ENCODE measurements around the gene MMP8.
"Not testable (repeated sequence)": the region's sequence is repeated elsewhere in the genome, so short reads cannot be mapped to it uniquely, and the experiment has no call there.

Gene MMP8, protein sequence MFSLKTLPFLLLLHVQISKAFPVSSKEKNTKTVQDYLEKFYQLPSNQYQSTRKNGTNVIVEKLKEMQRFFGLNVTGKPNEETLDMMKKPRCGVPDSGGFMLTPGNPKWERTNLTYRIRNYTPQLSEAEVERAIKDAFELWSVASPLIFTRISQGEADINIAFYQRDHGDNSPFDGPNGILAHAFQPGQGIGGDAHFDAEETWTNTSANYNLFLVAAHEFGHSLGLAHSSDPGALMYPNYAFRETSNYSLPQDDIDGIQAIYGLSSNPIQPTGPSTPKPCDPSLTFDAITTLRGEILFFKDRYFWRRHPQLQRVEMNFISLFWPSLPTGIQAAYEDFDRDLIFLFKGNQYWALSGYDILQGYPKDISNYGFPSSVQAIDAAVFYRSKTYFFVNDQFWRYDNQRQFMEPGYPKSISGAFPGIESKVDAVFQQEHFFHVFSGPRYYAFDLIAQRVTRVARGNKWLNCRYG

DNA sequence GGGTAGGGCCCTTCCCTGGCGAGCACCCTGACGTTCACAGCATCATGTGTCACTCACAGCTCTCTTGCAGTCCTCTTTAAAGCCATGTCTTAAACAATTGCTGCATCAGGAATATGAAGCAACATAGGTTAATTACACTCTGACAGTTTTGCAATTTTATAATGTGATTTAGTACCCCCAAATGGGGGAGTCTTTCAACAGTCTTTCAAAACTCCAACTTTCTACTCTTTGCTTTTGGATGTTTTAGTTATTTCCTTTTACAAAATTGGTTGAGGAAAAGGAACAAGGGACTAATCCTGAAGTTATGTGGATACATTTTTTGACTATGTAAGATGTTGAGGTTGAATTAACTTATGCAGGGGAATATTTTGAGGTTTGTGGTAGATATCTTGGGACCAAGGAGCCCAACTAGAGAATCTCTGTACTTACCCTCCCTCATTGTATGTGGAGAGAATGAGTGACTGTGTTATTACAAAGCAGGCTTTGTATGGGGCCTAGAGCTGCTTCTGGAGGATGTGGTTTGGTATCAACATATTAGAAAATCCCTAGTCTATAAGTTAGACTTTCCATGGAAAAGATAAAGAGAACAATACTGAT lies at the start of gene MMP8:
MMP8 (minus strand) TSS at position 51 of the 597 bp plus-strand sequence. CDS start 99 bp downstream, outside the sequence.
- no peak for DNase-seq

DNA sequence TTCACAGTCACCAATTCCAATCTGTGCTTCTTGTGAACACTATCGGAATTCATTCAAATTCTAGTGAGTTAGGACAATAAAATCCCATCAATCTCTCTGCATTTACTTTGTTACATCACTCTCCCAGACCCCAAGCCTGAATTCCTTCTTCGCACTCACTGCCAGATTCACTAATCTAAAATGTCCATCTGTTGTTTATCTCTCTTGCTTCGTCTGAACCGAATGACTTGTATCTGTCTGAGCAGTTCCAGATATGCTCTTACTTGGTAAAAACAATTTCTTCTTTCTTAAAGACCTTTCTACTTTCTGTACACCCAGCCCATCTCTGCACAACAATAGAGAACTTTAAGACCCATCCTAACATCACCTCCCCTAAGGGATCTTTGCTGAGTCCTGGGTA lies 48.6 kb upstream of the MMP8 start:
- no peak for DNase-seq

DNA sequence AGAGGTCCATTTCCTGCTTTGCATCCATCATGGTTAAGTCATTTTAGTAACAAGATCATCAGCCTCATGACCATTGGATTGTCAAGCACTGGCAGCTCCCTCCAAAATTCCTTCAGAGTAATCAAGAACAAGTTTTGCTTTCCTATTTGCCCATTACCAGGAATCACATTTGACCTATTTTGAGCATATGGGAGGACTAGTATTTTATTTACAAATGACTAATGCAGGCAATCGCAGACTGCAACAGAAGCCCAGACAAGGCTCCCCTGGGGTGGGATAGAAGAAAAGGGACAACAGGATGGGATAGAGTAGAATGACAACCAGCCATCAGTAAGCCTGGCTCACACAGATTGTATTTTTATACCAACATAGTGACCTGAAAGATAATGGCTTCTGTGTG lies 46.6 kb upstream of the MMP8 start:
- no peak for DNase-seq

DNA sequence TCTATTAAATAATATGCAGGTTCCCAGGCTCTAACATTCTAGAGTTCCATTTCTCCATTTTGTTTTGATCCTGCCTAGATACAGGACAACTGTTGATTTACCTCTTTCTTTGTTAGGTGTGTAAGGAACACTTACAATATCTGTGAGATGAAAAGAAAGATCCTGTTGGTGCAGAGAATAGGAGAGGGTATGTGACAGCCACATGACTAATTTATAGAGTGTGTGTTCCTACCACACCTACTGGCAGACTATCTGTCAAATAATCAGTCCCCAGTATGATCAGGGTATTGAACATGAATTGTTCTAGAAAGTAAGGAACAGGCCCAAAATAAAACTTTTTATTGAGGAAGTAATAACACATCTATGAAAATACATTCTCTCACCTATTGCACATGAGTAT lies 45.4 kb upstream of the MMP8 start:
- no peak for DNase-seq

DNA sequence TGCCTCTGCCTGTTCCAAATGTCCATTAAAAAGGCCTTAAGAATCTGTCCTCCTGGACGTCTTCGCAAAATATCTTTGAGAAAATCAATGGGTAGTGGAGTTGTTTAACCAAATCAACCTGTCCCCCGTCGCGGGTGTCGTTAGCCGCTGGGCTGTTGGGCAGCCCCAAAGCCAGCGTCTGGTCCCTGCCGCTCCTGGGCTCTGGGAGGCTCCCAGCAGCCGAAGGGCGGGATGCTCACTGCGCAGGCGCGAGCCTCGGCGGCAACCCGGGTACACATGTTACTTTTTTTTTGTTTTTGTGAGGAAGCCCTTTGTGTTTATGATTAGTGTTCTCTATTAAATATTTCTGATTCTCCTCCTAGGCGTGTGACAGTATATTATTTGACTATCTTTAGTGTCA lies 43.0 kb upstream of the MMP8 start:
- DNase-seq: no peak

DNA sequence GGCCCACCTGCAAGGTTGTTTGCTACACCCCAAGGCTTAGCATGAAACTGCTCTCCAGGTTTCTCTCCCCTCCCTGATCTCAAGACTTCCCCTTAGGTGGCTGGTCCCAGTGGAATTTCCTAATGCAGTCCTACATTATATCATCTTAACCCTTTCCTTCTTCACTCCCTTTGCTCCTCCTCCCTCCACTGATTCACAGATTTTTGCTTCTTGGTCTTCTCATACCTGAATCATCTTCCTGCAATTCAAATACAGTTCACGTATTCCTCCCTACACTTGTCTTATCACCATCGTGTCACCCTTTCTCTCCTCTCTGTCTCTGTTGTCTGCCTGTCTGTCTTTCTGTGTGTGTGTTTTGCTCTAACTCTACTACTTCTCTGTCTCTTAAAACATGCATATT lies 38.7 kb upstream of the MMP8 start:
- no peak for DNase-seq

DNA sequence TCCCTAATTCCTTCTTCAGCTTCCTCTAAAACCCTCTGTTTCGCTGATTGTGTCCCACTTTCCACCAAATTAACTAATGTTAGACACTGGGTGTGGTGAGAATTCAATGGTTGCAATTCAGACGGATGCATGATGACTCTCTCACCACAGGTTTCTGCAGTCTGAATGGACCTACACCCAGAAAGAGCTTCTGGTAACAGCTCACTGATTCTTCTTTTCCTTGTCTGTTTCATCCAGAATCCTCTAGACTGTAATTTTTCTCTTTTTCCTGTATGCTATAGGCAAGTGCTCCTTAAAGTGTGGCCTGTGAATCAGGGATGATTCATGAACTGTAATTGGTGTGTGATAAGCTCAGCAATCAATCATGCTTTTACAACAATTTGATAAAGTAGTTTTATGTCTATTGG lies 37.6 kb upstream of the MMP8 start:
- no peak for DNase-seq

DNA sequence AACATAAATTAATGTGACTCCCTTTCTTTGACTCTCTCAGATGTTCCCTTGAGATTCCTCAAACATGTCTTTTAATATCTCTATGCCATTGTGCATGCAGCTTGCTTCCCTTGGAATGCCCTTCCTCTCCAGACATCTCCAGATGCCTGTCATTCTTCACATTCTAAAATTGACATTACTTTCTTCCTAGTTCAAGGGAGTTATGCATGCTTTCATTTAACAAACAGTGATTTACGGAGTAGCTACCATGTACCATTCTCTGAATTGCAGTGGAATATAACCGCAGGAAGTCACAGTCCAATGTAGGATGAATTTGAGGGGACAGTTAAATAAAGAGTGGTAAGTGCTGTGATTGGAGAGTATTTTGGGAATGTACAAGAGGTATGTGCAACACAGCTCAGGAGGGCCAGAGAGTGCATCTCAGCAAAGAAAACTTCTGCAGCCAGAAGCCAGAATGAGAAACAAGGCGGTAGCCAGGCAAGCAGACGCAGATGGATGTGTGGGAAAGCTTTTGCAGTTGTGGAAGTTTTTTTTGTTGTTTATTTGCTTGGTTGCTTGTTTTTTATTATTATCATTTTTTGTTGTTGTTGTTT lies 37.0 kb upstream of the MMP8 start:
- no peak for DNase-seq

DNA sequence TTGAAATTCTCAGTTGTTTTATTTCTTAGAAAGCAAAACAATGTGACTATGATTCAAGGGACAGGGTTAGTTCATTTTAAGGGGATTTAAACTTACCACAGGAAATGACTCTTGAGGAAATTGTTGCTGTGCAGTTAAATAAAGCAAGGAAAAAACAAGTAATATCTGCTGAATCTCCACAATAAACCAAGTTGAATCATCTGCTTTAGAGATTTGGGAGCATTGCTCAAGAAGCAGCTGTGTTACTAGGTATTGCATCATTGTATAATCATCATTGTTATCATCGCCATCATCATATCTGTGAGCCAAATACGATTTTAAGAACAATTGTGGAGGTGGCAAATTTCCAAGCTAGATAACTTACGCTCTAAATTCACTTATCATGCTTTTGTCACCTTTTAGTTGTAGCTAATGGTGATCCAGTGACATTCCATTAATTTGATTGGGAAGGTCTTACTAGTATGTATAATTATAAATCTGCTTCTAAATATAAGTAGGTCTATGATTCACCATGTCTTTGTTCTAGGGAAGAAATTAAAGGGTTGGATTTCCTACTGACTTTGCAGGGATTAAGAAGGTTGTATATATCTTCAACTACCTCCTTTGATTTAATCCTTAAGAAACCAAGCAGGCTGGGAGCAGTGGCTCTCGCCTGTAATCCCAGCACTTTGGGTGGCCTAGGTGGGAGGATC lies 35.7 kb upstream of the MMP8 start:
- no peak for DNase-seq

DNA sequence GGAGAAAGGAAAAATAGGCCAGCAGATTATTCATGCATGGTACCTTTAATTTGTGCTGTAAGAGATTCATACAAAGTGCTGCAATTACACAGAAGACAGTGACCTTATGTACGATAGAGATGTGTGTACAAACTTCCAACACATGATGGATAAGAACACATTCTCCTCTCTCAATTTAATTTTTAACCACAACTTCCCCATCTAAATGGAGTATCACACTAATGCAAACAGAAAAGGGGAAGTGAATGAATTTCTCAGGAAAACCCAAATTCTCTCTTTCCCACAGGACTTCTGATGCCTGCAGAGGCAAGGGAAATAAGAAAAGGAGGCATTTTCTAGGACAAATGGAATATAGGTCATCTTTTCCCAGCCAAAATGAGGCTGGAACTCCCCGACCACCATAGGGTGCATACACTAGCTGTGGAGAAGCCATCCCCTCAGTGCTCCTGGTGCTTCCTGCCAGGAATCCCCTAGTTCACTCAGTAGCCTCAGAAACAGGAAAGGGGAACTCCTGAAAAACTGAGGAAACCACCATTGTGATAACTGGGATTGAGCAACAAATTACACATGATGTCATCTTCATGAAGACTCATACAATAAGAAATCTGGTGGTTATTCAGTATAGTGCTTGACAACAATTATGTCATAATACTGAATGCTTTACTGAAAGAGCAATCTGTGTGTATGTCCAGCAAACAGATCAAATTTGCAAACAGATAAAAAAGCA lies 33.2 kb upstream of the MMP8 start:
- DNase-seq: no peak

DNA sequence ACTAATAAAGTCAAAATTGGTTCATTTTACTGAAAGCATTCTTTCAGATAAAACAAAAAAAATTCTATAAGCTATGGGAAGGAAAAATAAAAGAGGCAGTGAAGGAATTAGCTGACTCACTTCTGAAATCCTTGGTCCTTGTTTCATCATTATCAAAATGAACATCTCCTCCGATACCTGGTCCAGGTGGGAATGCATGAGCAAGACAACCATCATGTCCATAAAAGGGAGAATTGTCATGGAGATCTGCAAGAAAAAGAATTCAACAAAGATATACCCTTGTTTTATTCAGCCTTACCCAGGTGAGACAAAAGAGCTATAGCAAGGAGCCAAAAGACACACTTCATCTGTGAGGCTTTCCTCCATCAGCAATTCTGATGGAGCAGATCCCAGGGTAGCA lies 28.5 kb upstream of the MMP8 start:
- DNase-seq: no peak

DNA sequence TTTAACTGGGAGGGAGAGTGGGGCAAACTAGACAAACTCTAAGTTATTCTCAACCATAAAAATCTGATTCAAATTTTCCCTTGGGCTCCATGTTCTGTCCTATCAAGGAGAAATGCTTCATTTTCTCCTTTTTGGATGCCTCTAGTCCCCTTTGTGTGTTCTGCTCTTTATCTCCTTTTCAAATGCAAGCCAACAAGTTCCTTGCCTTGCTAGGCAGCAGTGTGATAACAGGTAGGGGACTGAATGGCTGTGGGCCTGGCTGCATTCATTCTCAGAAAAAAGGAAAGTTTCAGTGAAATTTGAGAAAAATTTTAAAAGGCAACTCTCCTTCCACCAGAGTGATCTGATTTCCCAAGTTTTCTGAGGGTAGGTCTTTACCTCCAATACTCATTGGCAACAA lies 26.9 kb upstream of the MMP8 start:
- DNase-seq: no peak

DNA sequence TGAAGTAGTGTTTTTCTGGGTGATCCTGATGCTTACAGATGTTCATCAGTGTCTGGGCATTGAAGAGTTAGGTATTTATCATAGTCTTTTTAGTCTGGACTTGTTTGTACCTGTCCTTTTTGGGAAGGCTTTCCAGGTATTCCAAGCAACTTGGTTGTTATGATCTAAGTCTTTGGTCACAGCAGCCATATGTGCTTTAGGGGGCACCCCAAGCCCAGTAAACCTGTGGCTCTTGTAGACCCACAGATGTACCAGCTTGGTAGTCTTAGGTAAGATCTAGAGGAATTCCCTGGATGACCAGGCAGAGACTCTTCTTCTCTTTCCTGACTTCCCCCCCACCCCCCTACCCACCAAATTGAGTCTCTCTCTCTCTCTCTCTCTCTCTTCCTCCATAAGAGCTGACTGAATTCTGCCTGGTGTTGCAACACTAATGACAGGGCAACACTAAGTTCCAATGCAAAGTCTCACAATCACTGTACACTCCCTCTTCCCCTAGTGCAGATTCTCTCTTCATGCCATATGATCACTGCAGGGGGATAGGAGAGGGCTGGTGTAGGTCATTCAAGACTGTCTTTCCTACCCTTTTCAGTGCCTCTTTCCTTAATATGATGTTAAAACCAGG lies 24.5 kb upstream of the MMP8 start:
- DNase-seq: no peak

DNA sequence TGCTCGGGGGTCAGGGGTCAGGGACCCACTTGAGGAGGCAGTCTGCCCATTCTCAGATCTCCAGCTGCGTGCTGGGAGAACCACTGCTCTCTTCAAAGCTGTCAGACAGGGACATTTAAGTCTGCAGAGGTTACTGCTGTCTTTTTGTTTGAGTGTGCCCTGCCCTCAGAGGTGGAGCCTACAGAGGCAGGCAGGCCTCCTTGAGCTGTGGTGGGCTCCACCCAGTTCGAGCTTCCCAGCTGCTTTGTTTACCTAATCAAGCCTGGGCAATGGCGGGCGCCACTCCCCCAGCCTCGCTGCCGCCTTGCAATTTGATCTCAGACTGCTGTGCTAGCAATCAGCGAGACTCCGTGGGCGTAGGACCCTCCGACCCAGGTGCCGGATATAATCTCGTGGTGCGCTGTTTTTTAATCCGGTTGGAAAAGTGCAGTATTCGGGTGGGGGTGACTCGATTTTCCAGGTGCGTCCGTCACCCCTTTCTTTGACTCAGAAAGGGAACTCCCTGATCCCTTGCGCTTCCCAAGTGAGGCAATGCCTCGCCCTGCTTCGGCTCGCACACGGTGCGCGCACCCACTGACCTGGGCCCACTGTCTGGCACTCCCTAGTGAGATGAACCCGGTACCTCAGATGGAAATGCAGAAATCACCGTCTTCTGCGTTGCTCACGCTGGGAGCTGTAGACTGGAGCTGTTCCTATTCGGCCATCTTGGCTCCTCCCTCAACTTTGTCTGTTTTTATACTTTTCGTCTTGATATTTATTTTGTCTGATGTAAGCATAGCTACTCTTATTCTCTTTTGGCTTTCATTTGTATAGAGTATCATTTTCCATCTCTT lies 22.2 kb upstream of the MMP8 start:
- not testable (repeated sequence) for DNase-seq

DNA sequence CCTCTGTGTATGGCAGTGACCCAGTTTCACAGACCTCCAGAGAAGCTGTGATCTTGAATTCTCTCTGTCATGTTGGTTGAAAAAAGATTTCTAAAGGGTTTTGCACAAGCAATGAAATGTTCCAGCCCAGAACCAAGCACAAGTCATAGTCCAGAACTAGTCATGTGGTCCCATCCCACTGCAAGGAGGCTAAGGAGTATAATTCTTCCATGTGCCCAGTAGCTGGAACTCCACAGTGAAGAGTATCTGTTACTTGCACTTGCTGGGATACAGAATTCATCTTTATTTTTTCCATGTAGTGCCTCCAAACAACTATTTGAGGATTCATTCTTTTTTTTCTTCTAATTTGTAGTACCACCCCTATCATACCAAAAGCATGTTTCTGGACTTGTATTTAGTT lies 9.9 kb upstream of the MMP8 start:
- DNase-seq: no peak

DNA sequence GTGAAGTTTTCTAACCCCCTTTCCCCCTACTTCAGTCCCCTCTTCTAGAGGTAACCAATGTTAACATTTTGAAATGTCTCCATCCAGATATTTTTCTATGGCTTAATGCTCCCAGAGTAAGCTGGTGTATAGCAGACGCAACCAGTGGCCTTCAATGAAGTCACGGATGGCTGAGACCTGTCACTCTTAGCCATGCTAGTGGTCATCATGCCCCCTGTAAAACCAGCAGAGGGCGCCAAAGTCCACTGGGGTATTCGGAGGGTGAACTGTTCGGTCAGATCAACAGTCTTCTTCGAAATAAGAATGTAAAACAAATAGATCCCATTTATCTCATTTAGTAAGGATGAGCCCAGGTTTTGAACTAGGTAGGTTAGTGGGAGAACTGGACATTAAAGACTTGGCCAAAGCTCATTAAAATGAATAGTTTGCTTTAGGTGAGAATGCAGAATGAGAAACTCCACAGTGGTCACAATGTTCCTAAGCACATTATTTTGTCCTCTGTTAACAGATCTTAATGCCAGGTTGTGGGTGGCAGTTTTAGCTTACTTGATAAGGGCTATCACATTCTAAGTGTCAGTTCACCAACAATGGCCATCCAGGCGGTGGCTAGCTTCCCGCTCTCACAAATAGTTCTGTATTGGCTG lies 8.6 kb upstream of the MMP8 start:
- DNase-seq: no peak

DNA sequence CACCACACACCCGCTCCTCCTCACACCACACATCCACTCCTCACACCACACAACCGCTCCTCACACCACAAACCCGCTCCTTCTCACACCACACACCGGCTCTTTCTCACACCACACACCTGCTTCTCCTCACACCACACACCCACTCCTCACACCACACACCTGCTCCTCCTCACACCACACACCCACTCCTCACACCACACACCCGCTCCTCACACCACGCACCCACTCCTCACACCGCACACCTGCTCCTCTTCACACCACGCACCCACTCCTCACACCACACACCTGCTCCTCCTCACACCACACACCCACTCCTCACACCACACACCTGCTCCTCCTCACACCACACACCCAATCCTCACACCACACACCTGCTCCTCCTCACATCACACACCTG lies 6.2 kb upstream of the MMP8 start:
- DNase-seq: not testable (repeated sequence)

DNA sequence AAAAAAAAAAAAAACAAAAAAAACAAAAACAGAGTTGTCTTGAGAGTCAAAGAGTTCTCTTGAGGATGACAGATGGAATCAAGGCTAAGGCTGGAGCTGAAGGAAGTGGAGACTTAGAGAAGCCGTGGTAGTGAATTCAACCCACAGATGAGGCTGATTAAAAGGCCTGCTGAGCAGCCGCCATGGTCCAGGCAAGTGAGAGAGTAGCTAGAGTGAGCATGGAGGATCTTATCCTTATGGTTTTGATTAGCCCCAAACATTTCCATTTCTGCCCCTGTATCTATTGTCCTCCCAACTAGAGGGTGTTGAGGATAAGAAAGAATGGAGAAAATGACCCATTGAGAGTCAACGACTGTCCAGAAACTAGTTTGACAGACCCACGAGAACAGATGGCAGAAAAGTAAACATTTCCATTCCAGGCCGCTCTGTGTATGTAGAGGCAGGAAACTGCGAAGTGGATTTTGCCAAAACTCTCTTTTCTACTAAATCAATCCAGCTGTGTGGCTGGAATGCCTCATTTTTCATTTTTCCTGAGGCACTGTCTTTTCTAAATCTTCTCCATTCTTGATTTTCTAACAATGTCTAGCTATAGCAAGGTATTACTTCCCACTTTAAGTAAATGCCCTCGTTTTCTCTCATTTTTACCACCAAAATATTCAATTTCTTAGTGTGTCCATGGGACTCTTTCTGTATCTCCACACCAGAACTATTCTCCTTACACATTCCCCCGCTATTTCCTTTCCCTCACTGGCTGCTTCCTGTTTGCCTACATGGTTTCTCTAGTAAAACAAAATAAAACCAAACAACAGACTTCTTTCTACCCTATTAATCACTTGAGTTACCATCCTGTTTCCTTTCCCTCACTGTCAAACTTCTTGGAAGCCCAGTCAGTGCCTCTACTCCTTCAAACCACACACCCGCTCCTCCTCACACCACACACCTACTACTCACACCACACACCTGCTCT lies 5.4 kb upstream of the MMP8 start:
- DNase-seq: no peak

DNA sequence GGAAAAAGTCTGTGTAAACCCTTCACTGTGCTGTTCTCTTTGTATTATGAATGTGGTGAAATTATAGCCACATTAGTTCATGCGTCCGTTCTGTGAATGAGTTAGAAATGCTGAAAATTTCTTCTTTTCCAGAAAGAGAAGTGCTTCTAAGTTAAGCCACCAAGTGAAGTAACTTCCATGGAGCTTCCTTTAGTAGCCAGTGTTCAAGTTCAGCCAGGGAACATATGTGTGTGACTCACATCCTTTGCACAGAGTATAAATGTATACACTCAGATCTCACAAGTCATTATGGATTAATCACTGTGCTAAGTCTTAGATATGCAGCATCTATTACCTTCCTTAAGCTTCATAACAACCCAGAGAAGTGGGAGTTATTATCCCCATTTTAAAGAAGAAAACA lies 3.1 kb upstream of the MMP8 start:
- DNase-seq: no peak

DNA sequence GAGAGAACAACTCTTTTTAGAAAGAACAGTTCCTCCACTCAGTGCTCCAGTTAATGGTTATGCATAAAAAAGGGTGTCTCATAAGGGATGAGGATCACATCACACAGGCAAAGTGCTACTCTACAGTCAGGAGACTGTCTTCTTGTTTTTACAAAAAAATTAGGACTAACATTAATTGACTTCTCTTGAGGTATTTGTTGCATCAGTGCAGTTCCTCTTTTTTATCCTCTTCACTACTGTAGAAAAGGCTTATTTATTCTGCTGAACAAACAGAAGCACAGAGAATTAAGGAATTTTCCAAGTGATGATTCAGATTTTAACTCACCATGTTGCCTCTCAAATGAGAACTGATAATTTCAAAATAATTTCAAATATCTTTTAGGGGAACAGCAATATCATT lies 1.9 kb downstream of the MMP8 start:
- no peak for DNase-seq
